GM06990 (cell line): ENCODE measurements around the gene DIAPH3.

Source experiments
- DNase-seq: peaks from one replicate; pipeline ENCODE4 v3.0.0-alpha.2; 2011; ENCODE audit not compliant: insufficient read length; ENCODE audit errors: extremely low read depth
- H3K27me3 ChIP-seq: replicated peaks from 2 replicates; pipeline ENCODE4 v1.6.0; 2011; ENCODE audit warnings: low read length; ENCODE audit not compliant: control insufficient read depth, insufficient read depth
- H3K36me3 ChIP-seq: 2 replicates; pipeline ENCODE4 v1.5.1; 2011; ENCODE audit warnings: low read length; ENCODE audit not compliant: control insufficient read depth, insufficient read depth
- H3K4me3 ChIP-seq: replicated peaks from 2 replicates; pipeline ENCODE4 v1.5.1; 2011; ENCODE audit warnings: low read depth, mild to moderate bottlenecking, control low read depth, low read length
- CTCF ChIP-seq: IDR thresholded peaks from 2 replicates; pipeline ENCODE4 v1.5.1; 2011; ENCODE audit warnings: low read length, control low read depth, mild to moderate bottlenecking, inconsistent platforms; ENCODE audit not compliant: insufficient read depth, poor library complexity, severe bottlenecking

The DIAPH3 gene

GRCh38 chr13:60000081-60000480 is 163.6 kb downstream of the DIAPH3 start:
- no peaks in the 10 kb centered on the region for H3K27me3 ChIP-seq
- no peak overlapping the region for H3K4me3 ChIP-seq
- no peak for DNase-seq
- no peak for TF ChIP-seq CTCF
- H3K36me3 ChIP-seq = no peaks in the 10 kb centered on the region; the same call in 1 of the 2 replicates

- TF ChIP-seq CTCF = no peak
- no peaks in the 10 kb centered on the region for H3K27me3 ChIP-seq
- H3K4me3 ChIP-seq = no peak overlapping the region
- no peaks in the 10 kb centered on the region; the same call in 1 of the 2 replicates for H3K36me3 ChIP-seq
- no peak for DNase-seq
Observed at GRCh38 chr13:59997976-59998375, 165.8 kb downstream of the DIAPH3 start.

- H3K27me3 ChIP-seq = no peaks in the 10 kb centered on the region
Observed at GRCh38 chr13:59996461-59996980, 167.2 kb downstream of the DIAPH3 start.

GRCh38 chr13:59991395-59991794 is 172.3 kb downstream of the DIAPH3 start:
- Histone ChIP-seq H3K4me3 (no peak overlapping the region), H3K27me3 (no peaks in the 10 kb centered on the region), H3K36me3 (no peaks in the 10 kb centered on the region)
- no peak for TF ChIP-seq CTCF
- no peak for DNase-seq

More at GRCh38 chr13:59996461-59996980, 167.2 kb downstream of the DIAPH3 start:
- no peak for TF ChIP-seq CTCF
- DNase-seq = no peak
- H3K4me3 ChIP-seq = no peak overlapping the region
- H3K36me3 ChIP-seq = no peaks in the 10 kb centered on the region

- H3K27me3 ChIP-seq = no peaks in the 10 kb centered on the region
- H3K36me3 ChIP-seq = no peaks in the 10 kb centered on the region
- no peak for TF ChIP-seq CTCF
- DNase-seq = no peak
- no peak overlapping the region for H3K4me3 ChIP-seq
Observed at GRCh38 chr13:59982631-59983382, 180.9 kb downstream of the DIAPH3 start.
